Loucy (cell line): ENCODE data around the gene POLD3.

Experiments used
- H2AFZ ChIP-seq: fragments of 200-600 bp; sonication (generic); 2 replicates; pipeline ENCODE4 v1.6.0; 2016; ENCODE audit warnings: antibody characterized with exemption, mild to moderate bottlenecking, low read length, moderate library complexity
- H3F3A ChIP-seq: fragments of 200-600 bp; 2 replicates; pipeline ENCODE4 v1.6.0; 2016; ENCODE audit warnings: antibody characterized with exemption, low read depth, mild to moderate bottlenecking
- H3K27me3 ChIP-seq: fragments of 200-600 bp; sonication (generic); 2 replicates; pipeline ENCODE4 v1.6.1; 2014; ENCODE audit warnings: low read length, mild to moderate bottlenecking; ENCODE audit not compliant: insufficient read depth, poor library complexity, severe bottlenecking
- H3K36me3 ChIP-seq: fragments of 200-600 bp; sonication (generic); 2 replicates; pipeline ENCODE4 v1.6.1; 2016; ENCODE audit warnings: low read length; ENCODE audit not compliant: insufficient read depth
- H3K4me1 ChIP-seq: fragments of 200-600 bp; sonication (generic); 2 replicates; pipeline ENCODE4 v1.5.1; 2014; ENCODE audit warnings: low read length, mild to moderate bottlenecking; ENCODE audit not compliant: insufficient read depth, poor library complexity, severe bottlenecking
- H3K4me2 ChIP-seq: fragments of 200-600 bp; sonication (generic); 2 replicates; pipeline ENCODE4 v1.6.0; 2014; ENCODE audit warnings: antibody characterized with exemption, low read length, low read depth, mild to moderate bottlenecking; ENCODE audit not compliant: poor library complexity, severe bottlenecking
- H3K4me3 ChIP-seq: fragments of 200-600 bp; sonication (generic); 2 replicates; pipeline ENCODE4 v1.5.1; 2014; ENCODE audit warnings: low read length, mild to moderate bottlenecking, mixed read lengths; ENCODE audit not compliant: poor library complexity, severe bottlenecking
- H3K79me2 ChIP-seq: fragments of 200-600 bp; sonication (generic); 2 replicates; pipeline ENCODE4 v1.6.1; 2014; ENCODE audit warnings: low read length; ENCODE audit not compliant: insufficient read depth
- H3K9ac ChIP-seq: fragments of 200-600 bp; sonication (generic); 2 replicates; pipeline ENCODE4 v1.6.0; 2014; ENCODE audit warnings: mild to moderate bottlenecking, low read depth, low read length, moderate library complexity; ENCODE audit not compliant: poor library complexity, severe bottlenecking
- H3K9me2 ChIP-seq: fragments of 200-600 bp; sonication (generic); replicated peaks from 2 replicates; pipeline ENCODE4 v1.6.1; 2016; ENCODE audit warnings: low read depth, low read length, mixed read lengths
- H3K9me3 ChIP-seq: fragments of 200-600 bp; sonication (generic); 2 replicates; pipeline ENCODE4 v1.6.1; 2014; ENCODE audit warnings: mild to moderate bottlenecking, antibody characterized with exemption, low read length, low read depth; ENCODE audit not compliant: insufficient read depth
- H4K20me1 ChIP-seq: fragments of 200-600 bp; sonication (generic); 2 replicates; pipeline ENCODE4 v1.6.0; 2014; ENCODE audit warnings: antibody characterized with exemption, low read length, mild to moderate bottlenecking; ENCODE audit not compliant: insufficient read depth, poor library complexity, severe bottlenecking
- CTCF ChIP-seq: fragments of 200-600 bp; sonication (generic); conservative IDR thresholded peaks from 2 replicates; pipeline ENCODE4 v1.5.1; 2014; ENCODE audit warnings: mild to moderate bottlenecking, antibody characterized with exemption, low read length
- EZH2phosphoT487 ChIP-seq: fragments of 200-600 bp; IDR thresholded peaks from 2 replicates; pipeline ENCODE4 v1.6.1; 2018; ENCODE audit warnings: antibody characterized with exemption, mild to moderate bottlenecking, moderate library complexity, borderline replicate concordance

POLD3 gene

DNA sequence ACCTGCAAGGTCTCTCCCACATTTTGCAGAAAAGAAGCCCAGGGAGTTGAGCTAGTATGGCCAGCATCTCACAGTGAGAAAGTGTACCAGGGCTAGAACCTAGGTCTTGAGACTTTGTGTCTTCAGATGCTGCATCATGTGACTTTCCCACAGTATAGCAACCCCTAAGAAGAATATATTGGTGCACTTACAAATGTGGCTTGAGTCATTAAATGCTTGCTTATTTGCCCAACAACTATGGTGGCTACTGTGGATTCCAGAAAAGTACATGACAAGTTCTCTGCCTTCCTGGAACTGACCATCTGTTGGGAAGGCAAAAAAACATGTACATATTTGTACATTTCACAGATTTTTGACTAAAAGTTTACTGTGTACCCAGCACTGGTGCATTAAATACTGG is 55.0 kb downstream of the POLD3 start:
- Histone ChIP-seq H3K9me2 (no peaks in the 10 kb centered on the region), H3K4me3 (no peak overlapping the region), H3K36me3 (peaks cover 15% of the 10 kb centered on the region; the same call in 1 of the 2 replicates), H3K4me2 (no peak overlapping the region), H3K9me3 (no peaks in the 10 kb centered on the region), H3K4me1 (no peaks in the 10 kb centered on the region), H2AFZ (no peak overlapping the region), H3K79me2 (no peaks in the 10 kb centered on the region), H3F3A (no peaks in the 10 kb centered on the region), H3K27me3 (no peaks in the 10 kb centered on the region), H3K9ac (no peak overlapping the region), H4K20me1 (no peaks in the 10 kb centered on the region)
- TF ChIP-seq CTCF (no peak), EZH2phosphoT487 (no peak)

DNA sequence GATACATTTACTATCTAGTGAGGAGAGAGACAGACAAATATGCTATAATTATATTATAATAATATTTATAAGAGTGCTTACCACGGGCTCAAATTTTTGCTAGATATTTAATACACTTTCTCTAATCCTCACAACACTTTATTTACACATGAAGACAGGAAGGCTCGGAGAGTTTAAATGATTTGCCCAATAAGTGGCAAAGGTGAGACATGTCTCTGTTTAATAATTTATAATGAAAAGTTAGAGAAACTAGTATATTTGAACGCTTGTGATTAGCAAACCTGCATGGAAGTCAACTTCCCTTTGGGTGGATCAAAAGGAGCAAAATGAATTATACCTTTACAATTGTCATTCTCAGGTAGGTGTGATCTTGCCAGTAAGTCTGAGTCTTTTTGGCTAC is 55.4 kb downstream of the POLD3 start:
- Histone ChIP-seq H3K79me2 (no peaks in the 10 kb centered on the region), H3K9me3 (no peaks in the 10 kb centered on the region), H3K4me2 (no peak overlapping the region), H3F3A (no peaks in the 10 kb centered on the region), H3K9ac (no peak overlapping the region), H3K4me3 (no peak overlapping the region), H3K4me1 (no peaks in the 10 kb centered on the region), H2AFZ (no peak overlapping the region), H3K27me3 (no peaks in the 10 kb centered on the region), H3K9me2 (no peaks in the 10 kb centered on the region), H4K20me1 (no peaks in the 10 kb centered on the region), H3K36me3 (peaks cover 11% of the 10 kb centered on the region; the same call in 1 of the 2 replicates)
- TF ChIP-seq EZH2phosphoT487, result no peak
- no peak for TF ChIP-seq CTCF

- Histone ChIP-seq H4K20me1 (no peaks in the 10 kb centered on the region), H3K4me3 (no peak overlapping the region), H3F3A (no peaks in the 10 kb centered on the region), H3K4me2 (no peak overlapping the region), H2AFZ (no peak overlapping the region), H3K4me1 (no peaks in the 10 kb centered on the region), H3K27me3 (no peaks in the 10 kb centered on the region), H3K9me2 (no peaks in the 10 kb centered on the region), H3K9ac (no peak overlapping the region), H3K9me3 (no peaks in the 10 kb centered on the region; the same call in 1 of the 2 replicates), H3K36me3 (peaks cover 7% of the 10 kb centered on the region; the same call in 1 of the 2 replicates), H3K79me2 (no peaks in the 10 kb centered on the region)
- TF ChIP-seq EZH2phosphoT487 (no peak), CTCF (no peak)
These were observed 56.5 kb downstream of the POLD3 start for GRCh38 chr11:74648894-74649293.
